CD4-positive, CD25-positive, alpha-beta regulatory T cell (primary cell): ENCODE data around the gene RASSF8. TPM values are rescaled to one million over a fixed set of nuclear protein-coding genes. Genes with fewer than 3 reads are reported as not detected.
A peak's percentile ranks its signal among the peaks of the same experiment; 100 is the strongest.

ENCODE experiments used
- ATAC-seq, 2 donors: fragments of 150-1000 bp; cut with Tn5 transposase; one replicate each; pipeline ENCODE4 v1.10.0; 2021; ENCODE audit warnings: low read depth in 2 of 2, moderate number of reproducible peaks in 2 of 2, moderate library complexity in 1 of 2
- DNase-seq, 3 donors: peaks; one replicate each; pipeline versions ENCODE4 v3.0.0 to v3.0.0-alpha.2; 2012 to 2022; ENCODE audit warnings: mixed read lengths in 1 of 3
- H3K27ac ChIP-seq: one replicate; pipeline ENCODE4 v1.7.0; 2013; ENCODE audit warnings: mild to moderate bottlenecking, low read length; ENCODE audit not compliant: insufficient read depth, poor library complexity, severe bottlenecking
- H3K27me3 ChIP-seq: one replicate; pipeline ENCODE4 v1.7.0; 2013; ENCODE audit warnings: low read length; ENCODE audit not compliant: control insufficient read depth, insufficient read depth
- H3K36me3 ChIP-seq: one replicate; pipeline ENCODE4 v1.7.0; 2013; ENCODE audit warnings: mild to moderate bottlenecking, low read length, moderate library complexity; ENCODE audit not compliant: control insufficient read depth, insufficient read depth
- H3K4me1 ChIP-seq: 2 replicates; pipeline ENCODE4 v1.7.0; 2013; ENCODE audit warnings: mild to moderate bottlenecking, low read length; ENCODE audit not compliant: insufficient read depth, control insufficient read depth, poor library complexity, severe bottlenecking
- H3K4me3 ChIP-seq: one replicate; pipeline ENCODE4 v1.7.0; 2013; ENCODE audit warnings: low read depth, mild to moderate bottlenecking, low read length, moderate library complexity
- H3K9me3 ChIP-seq, 2 experiments: 1 replicate in 1 of 2; 2 replicates in 1 of 2; pipeline ENCODE4 v1.7.0; 2013; ENCODE audit warnings: low read length in 2 of 2, mild to moderate bottlenecking in 1 of 2, moderate library complexity in 1 of 2; ENCODE audit not compliant: control insufficient read depth in 2 of 2
- H3K27ac Mint-ChIP-seq, 3 donors: one replicate each; pipeline ENCODE4 v1.8.0; 2020 to 2022; ENCODE audit warnings: mild to moderate bottlenecking in 3 of 3, mixed read lengths in 3 of 3, moderate library complexity in 2 of 3
- H3K27me3 Mint-ChIP-seq: one replicate; pipeline ENCODE4 v1.8.0; 2022; ENCODE audit warnings: mild to moderate bottlenecking, mixed read lengths
- H3K36me3 Mint-ChIP-seq: one replicate; pipeline ENCODE4 v1.8.0; 2020; ENCODE audit warnings: mixed read lengths
- H3K4me1 Mint-ChIP-seq, 4 donors: one replicate each; pipeline ENCODE4 v1.8.0; 2020 to 2022; ENCODE audit warnings: mixed read lengths in 4 of 4, mild to moderate bottlenecking in 1 of 4
- H3K4me3 Mint-ChIP-seq, 4 donors: one replicate each; pipeline ENCODE4 v1.8.0; 2020 to 2022; ENCODE audit warnings: mild to moderate bottlenecking in 4 of 4, mixed read lengths in 4 of 4, moderate library complexity in 3 of 4
- H3K9me3 Mint-ChIP-seq, 7 donors: one replicate each; pipeline ENCODE4 v1.8.0; 2020 to 2022; ENCODE audit warnings: mixed read lengths in 7 of 7, mild to moderate bottlenecking in 3 of 7, moderate library complexity in 2 of 7
- polyA plus RNA-seq, 4 donors: library from polyadenylated mRNA; unstranded; fragments of 300-500 nt; fragmentation: Illumina TruSeq; gene quantifications; one replicate each; pipeline ENCODE4 v1.2.3, GENCODE V29; 2021
- total RNA-seq: library from RNA; stranded (reverse); gene quantifications from one replicate; pipeline ENCODE4 v1.2.3, GENCODE V29; 2022

RASSF8 gene
- total and polyA plus RNA-seq, 5 donors from 2014 or later, result 0.20 TPM; not detected in 4

GRCh38 chr12:26106347-26106746, 147.9 kb downstream of the RASSF8 start:
- Histone ChIP-seq H3K4me1 (no peaks in the 10 kb centered on the region), H3K27me3 (peaks cover 13% of the 10 kb centered on the region), H3K27ac (no peak overlapping the region), H3K36me3 (no peaks in the 10 kb centered on the region), H3K4me3 (no peak overlapping the region), H3K9me3 (no peaks in the 10 kb centered on the region)
- Mint-ChIP-seq H3K27me3 (peaks cover 55% of the 10 kb centered on the region), H3K36me3 (no peaks in the 10 kb centered on the region), H3K27ac (no peak overlapping the region), H3K4me1 (no peaks in the 10 kb centered on the region), H3K4me3 (no peak overlapping the region), H3K9me3 (peaks cover 0 to 2% (median 0%) of the 10 kb centered on the region in 7 donors)
- DNase-seq (no peak), ATAC-seq (no peak)

GRCh38 chr12:26108915-26109314, 150.4 kb downstream of the RASSF8 start:
- ATAC-seq (no peak), DNase-seq (no peak)
- peaks cover 0 to 4% (median 1%) of the 10 kb centered on the region in 7 donors for H3K9me3 Mint-ChIP-seq
- H3K27me3 Mint-ChIP-seq, result peaks cover 77% of the 10 kb centered on the region
- peaks cover 2 to 6% (median 5%) of the 10 kb centered on the region in 4 donors for H3K4me1 Mint-ChIP-seq
- Histone ChIP-seq H3K27me3 (peaks cover 22% of the 10 kb centered on the region), H3K4me1 (peaks cover 2% of the 10 kb centered on the region), H3K36me3 (no peaks in the 10 kb centered on the region), H3K9me3 (no peaks in the 10 kb centered on the region), H3K27ac (no peak overlapping the region), H3K4me3 (no peak overlapping the region)
- H3K27ac Mint-ChIP-seq, result no peak overlapping the region
- H3K36me3 Mint-ChIP-seq, result no peaks in the 10 kb centered on the region
- no peak overlapping the region for H3K4me3 Mint-ChIP-seq

DNA sequence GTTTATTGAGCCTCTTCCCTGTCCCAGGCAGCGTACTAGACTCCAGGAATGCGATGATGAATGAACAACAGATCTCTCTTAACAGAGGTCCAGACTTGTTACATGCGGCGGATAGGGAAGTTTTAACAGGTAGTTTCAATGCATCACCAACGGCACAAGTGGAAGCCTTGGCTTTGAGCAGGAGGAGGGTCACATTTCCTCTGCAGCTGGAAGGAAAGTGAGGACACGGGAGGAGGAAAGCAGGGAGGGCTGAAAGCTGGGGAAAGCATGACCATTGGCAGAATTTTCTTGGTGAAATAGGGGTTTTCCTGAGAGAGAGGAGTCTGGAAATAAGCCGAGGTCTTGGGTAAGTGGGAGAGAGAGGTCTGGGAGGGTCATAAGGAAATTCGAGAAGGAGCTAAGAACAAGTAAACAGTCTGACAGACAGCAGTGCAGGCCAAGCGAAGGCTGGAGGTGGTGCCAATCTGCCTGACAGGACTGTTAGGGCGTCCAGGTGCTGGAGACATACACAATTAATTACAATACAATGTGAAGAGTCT, 150.9 kb downstream of the RASSF8 start:
- no peaks in the 10 kb centered on the region for H3K36me3 Mint-ChIP-seq
- Histone ChIP-seq H3K4me3 (no peak overlapping the region), H3K36me3 (no peaks in the 10 kb centered on the region), H3K27me3 (peaks cover 21% of the 10 kb centered on the region), H3K27ac (no peak overlapping the region), H3K9me3 (no peaks in the 10 kb centered on the region), H3K4me1 (peaks cover 7% of the 10 kb centered on the region)
- H3K27ac Mint-ChIP-seq, result peak overlapping the region in 1 of 3 donors; percentile 30
- DNase-seq (no peak), ATAC-seq (no peak)
- peaks cover 2 to 6% (median 5%) of the 10 kb centered on the region in 4 donors for H3K4me1 Mint-ChIP-seq
- H3K4me3 Mint-ChIP-seq, result no peak overlapping the region
- H3K9me3 Mint-ChIP-seq, result peaks cover 0 to 4% (median 1%) of the 10 kb centered on the region in 7 donors
- H3K27me3 Mint-ChIP-seq, result peaks cover 79% of the 10 kb centered on the region

DNA sequence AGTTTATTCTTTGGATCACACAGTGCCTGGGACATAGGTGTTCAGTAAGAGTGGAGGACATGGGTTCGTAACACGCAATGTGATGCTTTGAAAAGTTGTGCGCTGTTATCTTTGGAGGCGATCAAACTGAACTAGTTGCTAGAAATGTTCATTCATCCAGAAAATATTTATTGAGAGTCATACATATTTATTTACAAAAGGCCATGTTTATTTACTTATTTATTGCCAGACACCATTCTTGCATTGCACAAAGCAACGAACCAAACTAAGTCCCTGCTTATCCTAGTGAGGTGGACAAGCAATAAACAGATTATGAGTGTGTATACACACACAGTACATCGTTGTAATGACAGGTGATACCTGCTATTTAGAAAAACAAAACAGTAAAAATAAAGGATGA, 153.8 kb downstream of the RASSF8 start:
- ATAC-seq (no peak), DNase-seq (no peak)
- no peak overlapping the region for H3K27ac Mint-ChIP-seq
- Histone ChIP-seq H3K27me3 (peaks cover 35% of the 10 kb centered on the region), H3K4me1 (peaks cover 11% of the 10 kb centered on the region), H3K9me3 (no peaks in the 10 kb centered on the region), H3K36me3 (no peaks in the 10 kb centered on the region), H3K4me3 (no peak overlapping the region), H3K27ac (no peak overlapping the region)
- H3K27me3 Mint-ChIP-seq, result peaks cover 86% of the 10 kb centered on the region
- H3K4me1 Mint-ChIP-seq, result peaks cover 5 to 13% (median 7%) of the 10 kb centered on the region in 4 donors
- peaks cover 0 to 4% (median 1%) of the 10 kb centered on the region in 7 donors for H3K9me3 Mint-ChIP-seq
- no peaks in the 10 kb centered on the region for H3K36me3 Mint-ChIP-seq
- H3K4me3 Mint-ChIP-seq, result peak overlapping the region in 2 of 4 donors; percentile 12 to 53

DNA sequence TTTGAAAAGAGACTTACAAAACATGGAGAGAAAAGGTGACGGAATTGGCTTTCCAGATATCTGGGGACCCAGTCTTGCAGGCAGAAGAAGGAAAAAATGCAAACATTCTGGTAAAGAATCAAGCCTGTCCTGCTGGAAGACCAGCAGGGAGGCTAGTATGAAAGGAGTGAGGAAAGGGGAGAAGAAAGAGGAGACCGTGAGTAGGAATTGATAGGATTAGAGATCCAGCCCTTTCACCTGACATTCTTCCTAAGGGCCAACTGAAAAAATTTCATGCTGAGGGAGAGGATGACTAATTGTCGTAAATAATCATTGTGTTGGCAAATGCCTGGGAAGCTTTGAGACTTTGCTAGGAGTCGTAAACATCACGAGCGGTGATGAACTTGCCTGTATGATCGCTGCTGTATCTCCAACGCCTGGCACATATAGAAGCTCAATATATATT, 154.2 kb downstream of the RASSF8 start:
- ATAC-seq (no peak), DNase-seq (no peak)
- H3K4me1 Mint-ChIP-seq, result peaks cover 5 to 13% (median 7%) of the 10 kb centered on the region in 4 donors
- H3K9me3 Mint-ChIP-seq, result peaks cover 0 to 4% (median 1%) of the 10 kb centered on the region in 7 donors
- Histone ChIP-seq H3K27me3 (peaks cover 33% of the 10 kb centered on the region), H3K36me3 (no peaks in the 10 kb centered on the region), H3K27ac (no peak overlapping the region), H3K4me3 (no peak overlapping the region), H3K9me3 (no peaks in the 10 kb centered on the region), H3K4me1 (peaks cover 11% of the 10 kb centered on the region)
- no peak overlapping the region for H3K27ac Mint-ChIP-seq
- no peaks in the 10 kb centered on the region for H3K36me3 Mint-ChIP-seq
- peak overlapping the region in 3 of 4 donors; percentile 12 to 58 (median 53) for H3K4me3 Mint-ChIP-seq
- peaks cover 86% of the 10 kb centered on the region for H3K27me3 Mint-ChIP-seq

DNA sequence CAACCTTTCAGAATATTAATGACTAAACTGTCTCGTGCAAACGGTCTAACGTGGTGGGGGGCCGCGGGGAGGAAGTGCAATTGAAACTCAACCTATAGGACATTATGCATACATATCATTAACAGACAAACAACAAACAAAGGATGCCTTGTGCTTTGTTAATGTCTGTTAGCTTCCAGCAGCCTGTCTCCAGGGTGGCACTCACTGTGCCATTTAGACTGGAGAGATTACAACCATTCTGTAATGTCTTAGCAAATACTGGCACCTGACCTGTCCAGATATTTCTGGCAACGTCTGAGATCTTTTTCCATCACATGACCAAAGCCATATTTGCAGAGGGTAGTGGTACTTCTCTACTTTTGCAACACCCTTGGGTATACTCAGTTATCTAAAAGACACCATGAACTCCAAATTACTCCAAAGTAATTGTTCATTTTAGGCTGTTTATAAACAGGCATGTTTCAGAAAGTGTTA, 154.7 kb downstream of the RASSF8 start:
- Histone ChIP-seq H3K4me1 (peaks cover 11% of the 10 kb centered on the region), H3K36me3 (no peaks in the 10 kb centered on the region), H3K27ac (no peak overlapping the region), H3K4me3 (no peak overlapping the region), H3K9me3 (no peaks in the 10 kb centered on the region), H3K27me3 (peaks cover 35% of the 10 kb centered on the region)
- Mint-ChIP-seq H3K27ac (no peak overlapping the region), H3K36me3 (no peaks in the 10 kb centered on the region), H3K4me3 (peak overlapping the region; percentile 12 to 82 (median 80)), H3K9me3 (peaks cover 0 to 4% (median 1%) of the 10 kb centered on the region in 7 donors), H3K27me3 (peaks cover 86% of the 10 kb centered on the region), H3K4me1 (peaks cover 5 to 13% (median 7%) of the 10 kb centered on the region in 4 donors)
- ATAC-seq (no peak), DNase-seq (no peak)

DNA sequence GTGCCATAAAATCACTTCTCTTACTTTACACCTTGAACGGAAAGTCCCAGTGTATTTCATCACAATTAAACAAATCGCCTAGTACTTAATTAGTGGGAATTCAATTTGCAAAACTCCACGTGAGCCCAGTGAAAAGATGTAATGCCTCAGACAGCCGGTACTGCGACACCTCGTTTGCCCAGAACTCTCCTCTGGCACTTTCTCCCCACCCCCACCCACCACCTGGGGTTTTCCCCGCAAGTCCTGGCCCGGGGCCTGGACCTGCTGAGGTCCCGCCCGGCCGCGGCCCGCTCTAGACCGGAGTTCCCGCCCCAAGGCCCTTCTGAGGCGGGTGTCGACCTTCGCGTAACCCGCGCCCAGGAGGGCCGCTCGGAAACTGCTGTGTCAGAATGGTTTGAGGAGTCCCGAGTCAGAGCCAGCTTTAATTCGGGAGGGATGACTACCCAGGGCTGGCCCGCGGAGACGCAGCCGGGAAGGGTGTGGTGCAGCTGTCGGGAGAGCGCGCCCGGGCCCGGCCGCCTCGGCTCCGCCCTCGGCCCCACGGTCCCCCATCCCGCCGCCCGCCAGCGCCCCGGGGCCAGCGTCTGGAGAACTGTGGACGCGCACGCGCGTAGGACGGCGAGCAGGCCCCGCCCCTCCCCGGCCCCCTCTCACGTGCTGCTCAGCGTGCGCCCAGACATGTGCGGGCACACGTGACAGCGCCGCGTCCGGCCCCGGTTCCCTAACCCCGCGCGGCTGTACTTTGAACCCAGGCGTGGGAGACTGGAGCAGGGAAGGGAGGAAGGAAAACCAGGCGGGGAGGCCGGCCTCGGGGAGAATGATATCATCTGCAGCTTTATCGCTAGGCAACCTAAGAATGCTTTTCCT, 155.6 kb downstream of the RASSF8 start:
- Mint-ChIP-seq H3K36me3 (no peaks in the 10 kb centered on the region), H3K9me3 (peaks cover 0 to 4% (median 1%) of the 10 kb centered on the region in 7 donors), H3K4me3 (peak overlapping the region; percentile 17 to 89 (median 81)), H3K27me3 (peaks cover 81% of the 10 kb centered on the region), H3K4me1 (peaks cover 5 to 13% (median 7%) of the 10 kb centered on the region in 4 donors), H3K27ac (no peak overlapping the region)
- H3K4me3 ChIP-seq, result peak overlapping the region; percentile 16
- peak; percentile 71 to 73 for ATAC-seq
- H3K9me3 ChIP-seq, result no peaks in the 10 kb centered on the region
- H3K4me1 ChIP-seq, result peaks cover 11% of the 10 kb centered on the region
- H3K36me3 ChIP-seq, result no peaks in the 10 kb centered on the region
- H3K27ac ChIP-seq, result peak overlapping the region; percentile 10
- peaks cover 40% of the 10 kb centered on the region for H3K27me3 ChIP-seq
- peak; percentile 26 to 83 (median 46) for DNase-seq
